Measurements from ENCODE around the gene SLC39A12. TPM values are rescaled to one million over a fixed set of nuclear protein-coding genes. Genes with fewer than 3 reads are reported as not detected.

Gene SLC39A12
- total and polyA plus RNA-seq, 2 of the 4 experiments (the other 2 are of a cell fraction), result not detected

DNA sequence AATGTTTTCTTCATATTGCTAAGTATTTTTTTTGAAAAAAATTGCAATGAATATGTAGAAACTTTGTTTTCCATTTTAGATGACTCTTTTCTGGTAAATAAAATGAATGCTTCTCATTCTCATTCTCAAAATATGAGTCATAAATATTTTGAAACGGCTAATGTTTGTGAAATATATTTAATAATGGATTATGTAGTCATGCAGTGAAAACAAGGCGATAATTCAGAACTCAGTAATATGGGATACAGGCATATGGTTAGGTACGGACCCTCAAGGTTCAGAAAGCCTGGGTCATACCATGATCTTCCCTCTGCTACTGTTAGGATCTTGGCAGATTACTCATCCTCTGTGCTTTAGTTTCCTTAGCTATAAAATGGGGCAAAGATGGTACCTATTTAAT, 46.2 kb upstream of the SLC39A12 start:
- dilution Hi-C loops (cut with HindIII; ENCODE audit: low sequenced_read_pairs, unreplicated experiment) (no loop called here), intact Hi-C loops (cut with micrococcal nuclease) (no loop called here), in situ Hi-C loops (cut with MboI; ENCODE audit: low sequenced_read_pairs) (no loop called here)
- no peaks in the 10 kb centered on the region for H4K20me1 ChIP-seq (ENCODE audit: insufficient read depth, low read length)
- no peak overlapping the region for H3K23ac ChIP-seq (ENCODE audit: low read depth, low read length)
- no peak overlapping the region for H3K14ac ChIP-seq (replicated peaks; ENCODE audit: low read depth, low read length)
- no peak overlapping the region for H2AK5ac ChIP-seq (ENCODE audit: low read depth, low read length)
- no peak overlapping the region for H4K5ac ChIP-seq (ENCODE audit: low read depth, low read length)
- no peak overlapping the region for H2BK15ac ChIP-seq (ENCODE audit: low read depth, low read length)
- no peak overlapping the region for H2BK120ac ChIP-seq (ENCODE audit: low read depth, low read length)
- H2AK9ac ChIP-seq (replicated peaks; ENCODE audit: low read depth, low read length, poor library complexity), result no peak overlapping the region
- no TSS peak for BruUV-seq (replicated peaks)
- ATAC-seq (ENCODE audit: low read depth) (no peak; the same call in 1 of the 2 replicates), DNase-seq (no peak)
- no peak overlapping the region for H3K56ac ChIP-seq (ENCODE audit: extremely low read depth, insufficient read depth, low read length)
- no peaks in the 10 kb centered on the region for H3K79me1 ChIP-seq (ENCODE audit: low read depth in 1 of 2, low read length in 2 of 2)
- no peak overlapping the region for H4K91ac ChIP-seq (ENCODE audit: insufficient read depth, low read depth, low read length)
- H3K36me3 ChIP-seq (ENCODE audit: control insufficient read depth, insufficient read depth, low read length), result no peaks in the 10 kb centered on the region
- peaks cover 12% of the 10 kb centered on the region; the same call in 1 of the 2 replicates for H3K27me3 ChIP-seq (ENCODE audit: control insufficient read depth, insufficient read depth, low read length)
- no peak overlapping the region for H3K4me3 ChIP-seq (ENCODE audit: insufficient read depth, low read depth, low read length)
- no peaks in the 10 kb centered on the region for H3K4me1 ChIP-seq (ENCODE audit: control insufficient read depth, insufficient read depth, low read length)
- no peak overlapping the region for H2AFZ ChIP-seq (replicated peaks; ENCODE audit: low read length, poor library complexity)
- no CpG with 5 or more reads among the region's 3 CpGs for WGBS, 2 experiments (ENCODE audit: extremely low coverage in 2 of 2, insufficient read length in 1 of 2)
- no peak overlapping the region for H3K4ac ChIP-seq (ENCODE audit: low read depth, low read length)
- no peak overlapping the region for H4K8ac ChIP-seq (ENCODE audit: low read depth in 2 of 2, low read length in 2 of 2)
- no peaks in the 10 kb centered on the region for H3K9me1 ChIP-seq (ENCODE audit: insufficient read depth, low read length)
- ChIA-PET CTCF (no interaction called here), POLR2A (ENCODE audit: unreplicated experiment) (no interaction called here)
- no peak overlapping the region for H2BK5ac ChIP-seq (ENCODE audit: low read depth, low read length, poor library complexity, severe bottlenecking)
- no peak overlapping the region for H3K18ac ChIP-seq (ENCODE audit: low read depth, low read length)
- H3K9ac ChIP-seq (ENCODE audit: low read depth, low read length), result no peak overlapping the region
- no peak overlapping the region for H3K4me2 ChIP-seq (ENCODE audit: low read depth, low read length)
- no peaks in the 10 kb centered on the region for H3K9me3 ChIP-seq (ENCODE audit: control insufficient read depth, insufficient read depth, low read length)
- no peak overlapping the region for H2BK20ac ChIP-seq (ENCODE audit: low read depth, low read length)
- H3K27ac ChIP-seq (ENCODE audit: insufficient read depth, low read length), result no peak overlapping the region
- TF ChIP-seq RFX5 (IDR thresholded peaks at IDR 0.05; ENCODE audit: low read depth, low read length) (no peak), MAZ (IDR thresholded peaks at IDR 0.05; ENCODE audit: borderline replicate concordance, low read depth, low read length) (no peak), CHD1 (IDR thresholded peaks at IDR 0.05; ENCODE audit: low read depth, low read length) (no peak), POLR2A (IDR thresholded peaks at IDR 0.05; ENCODE audit: low read depth, low read length) (no peak), RAD21 (IDR thresholded peaks at IDR 0.05; ENCODE audit: low read length) (no peak), SMC3 (IDR thresholded peaks at IDR 0.05; ENCODE audit: low read depth, low read length) (no peak), NFE2L2 (IDR thresholded peaks at IDR 0.05; ENCODE audit: low read depth, low read length) (no peak), MAFK (IDR thresholded peaks at IDR 0.05; ENCODE audit: low read depth, low read length) (no peak), BHLHE40 (IDR thresholded peaks at IDR 0.05; ENCODE audit: low read depth, low read length) (no peak), CEBPB (IDR thresholded peaks at IDR 0.05; ENCODE audit: low read depth, low read length) (no peak), RCOR1 (IDR thresholded peaks at IDR 0.05; ENCODE audit: insufficient replicate concordance, low read length) (no peak), FOS (IDR thresholded peaks at IDR 0.05; ENCODE audit: low read depth, low read length) (no peak)
- TF ChIP-seq, protein P1, sequence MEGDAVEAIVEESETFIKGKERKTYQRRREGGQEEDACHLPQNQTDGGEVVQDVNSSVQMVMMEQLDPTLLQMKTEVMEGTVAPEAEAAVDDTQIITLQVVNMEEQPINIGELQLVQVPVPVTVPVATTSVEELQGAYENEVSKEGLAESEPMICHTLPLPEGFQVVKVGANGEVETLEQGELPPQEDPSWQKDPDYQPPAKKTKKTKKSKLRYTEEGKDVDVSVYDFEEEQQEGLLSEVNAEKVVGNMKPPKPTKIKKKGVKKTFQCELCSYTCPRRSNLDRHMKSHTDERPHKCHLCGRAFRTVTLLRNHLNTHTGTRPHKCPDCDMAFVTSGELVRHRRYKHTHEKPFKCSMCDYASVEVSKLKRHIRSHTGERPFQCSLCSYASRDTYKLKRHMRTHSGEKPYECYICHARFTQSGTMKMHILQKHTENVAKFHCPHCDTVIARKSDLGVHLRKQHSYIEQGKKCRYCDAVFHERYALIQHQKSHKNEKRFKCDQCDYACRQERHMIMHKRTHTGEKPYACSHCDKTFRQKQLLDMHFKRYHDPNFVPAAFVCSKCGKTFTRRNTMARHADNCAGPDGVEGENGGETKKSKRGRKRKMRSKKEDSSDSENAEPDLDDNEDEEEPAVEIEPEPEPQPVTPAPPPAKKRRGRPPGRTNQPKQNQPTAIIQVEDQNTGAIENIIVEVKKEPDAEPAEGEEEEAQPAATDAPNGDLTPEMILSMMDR (conservative IDR thresholded peaks at IDR 0.05; ENCODE audit: low read depth, low read length), result no peak
- TF ChIP-seq, protein P2, sequence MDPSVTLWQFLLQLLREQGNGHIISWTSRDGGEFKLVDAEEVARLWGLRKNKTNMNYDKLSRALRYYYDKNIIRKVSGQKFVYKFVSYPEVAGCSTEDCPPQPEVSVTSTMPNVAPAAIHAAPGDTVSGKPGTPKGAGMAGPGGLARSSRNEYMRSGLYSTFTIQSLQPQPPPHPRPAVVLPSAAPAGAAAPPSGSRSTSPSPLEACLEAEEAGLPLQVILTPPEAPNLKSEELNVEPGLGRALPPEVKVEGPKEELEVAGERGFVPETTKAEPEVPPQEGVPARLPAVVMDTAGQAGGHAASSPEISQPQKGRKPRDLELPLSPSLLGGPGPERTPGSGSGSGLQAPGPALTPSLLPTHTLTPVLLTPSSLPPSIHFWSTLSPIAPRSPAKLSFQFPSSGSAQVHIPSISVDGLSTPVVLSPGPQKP (IDR thresholded peaks at IDR 0.05; ENCODE audit: borderline replicate concordance, low read depth, low read length), result no peak
- TF ChIP-seq, protein P3, sequence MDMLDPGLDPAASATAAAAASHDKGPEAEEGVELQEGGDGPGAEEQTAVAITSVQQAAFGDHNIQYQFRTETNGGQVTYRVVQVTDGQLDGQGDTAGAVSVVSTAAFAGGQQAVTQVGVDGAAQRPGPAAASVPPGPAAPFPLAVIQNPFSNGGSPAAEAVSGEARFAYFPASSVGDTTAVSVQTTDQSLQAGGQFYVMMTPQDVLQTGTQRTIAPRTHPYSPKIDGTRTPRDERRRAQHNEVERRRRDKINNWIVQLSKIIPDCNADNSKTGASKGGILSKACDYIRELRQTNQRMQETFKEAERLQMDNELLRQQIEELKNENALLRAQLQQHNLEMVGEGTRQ (IDR thresholded peaks at IDR 0.05; ENCODE audit: low read depth, low read length), result no peak
